SK-N-SH treated with all-trans-retinoic acid at 6 μM for 48 hours (cell line): ENCODE results near the gene ILKAP.

Experiments used
- ATAC-seq: fragments of 200-7000 bp; cut with Tn5 transposase; 3 replicates; pipeline ENCODE4 v1.9.1; 2020; ENCODE audit warnings: mild to moderate bottlenecking, moderate library complexity
- BACH2 ChIP-seq: fragments of 250-450 bp; sonication (Bioruptor Pico); IDR thresholded peaks from 2 replicates; pipeline ENCODE4 v1.9.0; 2021; ENCODE audit warnings: mild to moderate bottlenecking, borderline replicate concordance
- CSDC2 ChIP-seq: fragments of 250-450 bp; sonication (Bioruptor Pico); IDR thresholded peaks from 2 replicates; pipeline ENCODE4 v1.5.0; 2020; ENCODE audit warnings: mild to moderate bottlenecking, moderate library complexity
- ESRRG ChIP-seq: fragments of 250-450 bp; sonication (Bioruptor Pico); IDR thresholded peaks from 2 replicates; pipeline ENCODE4 v1.6.1; 2021; ENCODE audit warnings: mild to moderate bottlenecking
- GLIS3 ChIP-seq: fragments of 250-450 bp; sonication (Bioruptor Pico); IDR thresholded peaks from 2 replicates; pipeline ENCODE4 v1.5.0; 2020; ENCODE audit warnings: mild to moderate bottlenecking, moderate library complexity
- ISL1 ChIP-seq: fragments of 250-450 bp; sonication (Bioruptor Pico); IDR thresholded peaks from 2 replicates; pipeline ENCODE4 v2.1.2; 2022; ENCODE audit warnings: mild to moderate bottlenecking, moderate library complexity
- OSR1 ChIP-seq: fragments of 250-450 bp; sonication (Bioruptor Pico); IDR thresholded peaks from 2 replicates; pipeline ENCODE4 v1.8.0; 2022; ENCODE audit warnings: moderate library complexity, mild to moderate bottlenecking, inconsistent platforms
- PPARA ChIP-seq: fragments of 250-450 bp; sonication (Bioruptor Pico); IDR thresholded peaks from 2 replicates; pipeline ENCODE4 v1.5.0; 2020; ENCODE audit warnings: mild to moderate bottlenecking, borderline replicate concordance
- RARB ChIP-seq: fragments of 250-450 bp; sonication (Bioruptor Pico); IDR thresholded peaks from 2 replicates; pipeline ENCODE4 v1.8.0; 2021; ENCODE audit warnings: mild to moderate bottlenecking, moderate library complexity
- SNAI2 ChIP-seq: fragments of 250-450 bp; sonication (Bioruptor Pico); IDR thresholded peaks from 2 replicates; pipeline ENCODE4 v1.5.0; 2020; ENCODE audit warnings: mild to moderate bottlenecking, moderate library complexity
- TCF4 ChIP-seq: fragments of 250-450 bp; sonication (Bioruptor Pico); IDR thresholded peaks from 2 replicates; pipeline ENCODE4 v1.8.0; 2021; ENCODE audit warnings: mild to moderate bottlenecking, moderate library complexity, borderline replicate concordance
- TOX ChIP-seq: fragments of 250-450 bp; sonication (Bioruptor Pico); IDR thresholded peaks from 2 replicates; pipeline ENCODE4 v1.8.0; 2021; ENCODE audit warnings: mild to moderate bottlenecking, moderate library complexity, borderline replicate concordance
- ZC3H10 ChIP-seq: fragments of 250-450 bp; sonication (Bioruptor Pico); IDR thresholded peaks from 2 replicates; pipeline ENCODE4 v1.5.1; 2021; ENCODE audit warnings: mild to moderate bottlenecking, moderate library complexity
- ZFP3 ChIP-seq: fragments of 250-450 bp; sonication (Bioruptor Pico); IDR thresholded peaks from 2 replicates; pipeline ENCODE4 v1.5.0; 2020; ENCODE audit warnings: mild to moderate bottlenecking, moderate library complexity
- ZFP30 ChIP-seq: fragments of 450-650 bp; formaldehyde crosslinking; IDR thresholded peaks from 2 replicates; pipeline ENCODE4 v1.5.0; 2022; ENCODE audit warnings: mild to moderate bottlenecking, moderate library complexity
- ZNF565 ChIP-seq: fragments of 450-650 bp; formaldehyde crosslinking; conservative IDR thresholded peaks from 2 replicates; pipeline ENCODE4 v1.5.0; 2020; ENCODE audit warnings: low read depth, mild to moderate bottlenecking, moderate library complexity
- TF ChIP-seq, protein P1 (sequence below): fragments of 250-450 bp; sonication (Bioruptor Pico); IDR thresholded peaks from 2 replicates; pipeline ENCODE4 v1.8.0; 2020; ENCODE audit warnings: mild to moderate bottlenecking, moderate library complexity, borderline replicate concordance
- TF ChIP-seq, protein P2 (sequence below): fragments of 250-450 bp; sonication (Bioruptor Pico); IDR thresholded peaks from 2 replicates; pipeline ENCODE4 v1.5.1; 2020; ENCODE audit warnings: low read depth, mild to moderate bottlenecking, moderate library complexity
- TF ChIP-seq, protein P3 (sequence below): fragments of 250-450 bp; sonication (Bioruptor Pico); IDR thresholded peaks from 2 replicates; pipeline ENCODE4 v1.5.1; 2021; ENCODE audit warnings: mild to moderate bottlenecking, moderate library complexity
- TF ChIP-seq, protein P4 (sequence below): fragments of 250-450 bp; sonication (Bioruptor Pico); IDR thresholded peaks from 2 replicates; pipeline ENCODE4 v1.8.0; 2021; ENCODE audit warnings: low read depth, mild to moderate bottlenecking, moderate library complexity, borderline replicate concordance

Gene ILKAP

DNA sequence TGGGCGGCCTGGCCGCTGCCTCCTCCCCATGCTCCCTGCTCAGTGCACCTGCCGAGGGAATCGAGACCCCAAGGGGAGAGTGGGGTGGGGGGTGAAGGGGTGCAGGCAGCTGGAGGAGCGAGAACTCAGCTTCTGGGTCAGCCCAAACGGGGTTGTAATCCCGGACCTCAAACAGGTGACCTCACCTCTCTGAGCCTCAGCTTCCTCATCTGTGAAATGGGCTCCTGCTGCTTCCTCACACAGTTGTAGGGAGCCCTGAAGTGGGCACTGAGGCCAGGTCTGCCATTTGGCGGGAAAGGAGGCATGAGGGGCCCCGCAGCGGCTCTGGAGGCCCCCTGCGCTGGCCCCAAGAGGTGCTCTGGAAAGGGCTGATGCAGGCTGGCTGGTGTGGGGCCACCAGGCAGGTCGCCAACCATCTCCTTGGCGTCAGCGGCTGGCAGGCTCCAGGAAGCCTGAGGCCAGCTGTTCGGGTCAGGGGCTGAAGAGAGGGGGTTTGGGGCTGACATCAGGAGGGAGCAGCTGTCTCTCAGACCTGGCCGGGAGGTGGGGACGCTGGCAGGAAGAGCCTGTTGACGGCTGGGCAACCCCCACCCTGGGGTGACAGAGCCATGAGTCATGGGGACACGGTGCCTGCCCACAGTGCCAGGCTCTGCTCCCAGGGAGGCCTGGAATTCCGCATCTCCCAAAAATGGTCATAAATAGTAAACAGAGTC, 60.1 kb downstream of the ILKAP start:
- TF ChIP-seq ZNF565 (CRISPR knock-in tag) (no peak), TCF4 (CRISPR knock-in tag) (no peak)
- peak; percentile 62 for ATAC-seq

DNA sequence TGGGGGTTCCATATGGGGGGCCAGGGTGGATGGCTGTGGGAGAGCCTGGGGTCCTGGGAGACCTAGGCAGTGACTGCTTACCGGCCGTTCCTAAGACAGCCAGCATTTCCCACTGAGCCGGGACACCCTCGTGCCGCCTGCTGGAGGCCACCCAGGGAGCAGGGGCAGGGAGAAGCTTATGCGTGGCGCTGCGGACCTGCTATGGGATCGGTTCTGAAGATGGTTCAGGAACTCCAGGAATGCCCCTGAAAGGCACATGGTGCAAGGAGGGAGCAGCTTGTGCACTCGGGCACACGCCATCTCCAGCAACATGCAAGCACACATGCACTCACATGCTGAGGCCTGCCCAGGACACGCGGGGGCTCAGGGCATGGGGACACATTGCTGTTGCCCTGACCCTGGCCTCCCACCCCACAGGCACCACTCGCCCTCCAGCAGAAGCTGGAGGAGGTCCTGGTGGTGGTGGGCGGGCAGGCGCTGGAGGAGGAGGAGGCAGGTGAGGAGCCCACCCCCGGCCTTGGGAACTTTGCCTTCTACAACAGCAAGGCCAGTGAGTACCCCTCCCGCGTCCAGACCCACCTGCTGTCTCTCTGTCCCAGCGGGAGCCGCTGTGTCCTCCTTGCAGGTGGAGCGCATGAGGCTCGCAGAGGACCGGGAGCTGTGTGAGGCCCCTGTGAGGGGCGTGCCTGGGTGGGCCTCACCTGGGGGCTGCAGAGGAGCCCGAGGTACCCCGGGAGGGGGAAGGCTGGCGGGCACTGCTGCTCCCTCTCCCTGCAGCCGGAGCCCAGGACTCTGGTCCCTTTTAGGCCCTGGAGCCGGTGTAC, 60.9 kb downstream of the ILKAP start:
- ATAC-seq: no peak
- TF ChIP-seq OSR1 (CRISPR knock-in tag) (no peak), PPARA (CRISPR knock-in tag) (no peak), ZFP30 (no peak), SNAI2 (CRISPR knock-in tag) (no peak), CSDC2 (no peak), ZC3H10 (CRISPR knock-in tag) (no peak), RARB (CRISPR knock-in tag) (no peak), TOX (no peak), ZNF565 (CRISPR knock-in tag) (no peak), ESRRG (CRISPR knock-in tag) (no peak), GLIS3 (CRISPR knock-in tag) (no peak), BACH2 (CRISPR knock-in tag) (no peak), TCF4 (CRISPR knock-in tag) (no peak)
- TF ChIP-seq, protein P1, sequence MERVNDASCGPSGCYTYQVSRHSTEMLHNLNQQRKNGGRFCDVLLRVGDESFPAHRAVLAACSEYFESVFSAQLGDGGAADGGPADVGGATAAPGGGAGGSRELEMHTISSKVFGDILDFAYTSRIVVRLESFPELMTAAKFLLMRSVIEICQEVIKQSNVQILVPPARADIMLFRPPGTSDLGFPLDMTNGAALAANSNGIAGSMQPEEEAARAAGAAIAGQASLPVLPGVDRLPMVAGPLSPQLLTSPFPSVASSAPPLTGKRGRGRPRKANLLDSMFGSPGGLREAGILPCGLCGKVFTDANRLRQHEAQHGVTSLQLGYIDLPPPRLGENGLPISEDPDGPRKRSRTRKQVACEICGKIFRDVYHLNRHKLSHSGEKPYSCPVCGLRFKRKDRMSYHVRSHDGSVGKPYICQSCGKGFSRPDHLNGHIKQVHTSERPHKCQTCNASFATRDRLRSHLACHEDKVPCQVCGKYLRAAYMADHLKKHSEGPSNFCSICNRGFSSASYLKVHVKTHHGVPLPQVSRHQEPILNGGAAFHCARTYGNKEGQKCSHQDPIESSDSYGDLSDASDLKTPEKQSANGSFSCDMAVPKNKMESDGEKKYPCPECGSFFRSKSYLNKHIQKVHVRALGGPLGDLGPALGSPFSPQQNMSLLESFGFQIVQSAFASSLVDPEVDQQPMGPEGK: no peak
- TF ChIP-seq, protein P2, sequence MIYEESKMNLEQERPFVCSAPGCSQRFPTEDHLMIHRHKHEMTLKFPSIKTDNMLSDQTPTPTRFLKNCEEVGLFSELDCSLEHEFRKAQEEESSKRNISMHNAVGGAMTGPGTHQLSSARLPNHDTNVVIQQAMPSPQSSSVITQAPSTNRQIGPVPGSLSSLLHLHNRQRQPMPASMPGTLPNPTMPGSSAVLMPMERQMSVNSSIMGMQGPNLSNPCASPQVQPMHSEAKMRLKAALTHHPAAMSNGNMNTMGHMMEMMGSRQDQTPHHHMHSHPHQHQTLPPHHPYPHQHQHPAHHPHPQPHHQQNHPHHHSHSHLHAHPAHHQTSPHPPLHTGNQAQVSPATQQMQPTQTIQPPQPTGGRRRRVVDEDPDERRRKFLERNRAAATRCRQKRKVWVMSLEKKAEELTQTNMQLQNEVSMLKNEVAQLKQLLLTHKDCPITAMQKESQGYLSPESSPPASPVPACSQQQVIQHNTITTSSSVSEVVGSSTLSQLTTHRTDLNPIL (CRISPR knock-in tag): no peak
- TF ChIP-seq, protein P3, sequence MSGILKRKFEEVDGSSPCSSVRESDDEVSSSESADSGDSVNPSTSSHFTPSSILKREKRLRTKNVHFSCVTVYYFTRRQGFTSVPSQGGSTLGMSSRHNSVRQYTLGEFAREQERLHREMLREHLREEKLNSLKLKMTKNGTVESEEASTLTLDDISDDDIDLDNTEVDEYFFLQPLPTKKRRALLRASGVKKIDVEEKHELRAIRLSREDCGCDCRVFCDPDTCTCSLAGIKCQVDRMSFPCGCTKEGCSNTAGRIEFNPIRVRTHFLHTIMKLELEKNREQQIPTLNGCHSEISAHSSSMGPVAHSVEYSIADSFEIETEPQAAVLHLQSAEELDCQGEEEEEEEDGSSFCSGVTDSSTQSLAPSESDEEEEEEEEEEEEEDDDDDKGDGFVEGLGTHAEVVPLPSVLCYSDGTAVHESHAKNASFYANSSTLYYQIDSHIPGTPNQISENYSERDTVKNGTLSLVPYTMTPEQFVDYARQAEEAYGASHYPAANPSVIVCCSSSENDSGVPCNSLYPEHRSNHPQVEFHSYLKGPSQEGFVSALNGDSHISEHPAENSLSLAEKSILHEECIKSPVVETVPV (CRISPR knock-in tag): no peak
- TF ChIP-seq, protein P4, sequence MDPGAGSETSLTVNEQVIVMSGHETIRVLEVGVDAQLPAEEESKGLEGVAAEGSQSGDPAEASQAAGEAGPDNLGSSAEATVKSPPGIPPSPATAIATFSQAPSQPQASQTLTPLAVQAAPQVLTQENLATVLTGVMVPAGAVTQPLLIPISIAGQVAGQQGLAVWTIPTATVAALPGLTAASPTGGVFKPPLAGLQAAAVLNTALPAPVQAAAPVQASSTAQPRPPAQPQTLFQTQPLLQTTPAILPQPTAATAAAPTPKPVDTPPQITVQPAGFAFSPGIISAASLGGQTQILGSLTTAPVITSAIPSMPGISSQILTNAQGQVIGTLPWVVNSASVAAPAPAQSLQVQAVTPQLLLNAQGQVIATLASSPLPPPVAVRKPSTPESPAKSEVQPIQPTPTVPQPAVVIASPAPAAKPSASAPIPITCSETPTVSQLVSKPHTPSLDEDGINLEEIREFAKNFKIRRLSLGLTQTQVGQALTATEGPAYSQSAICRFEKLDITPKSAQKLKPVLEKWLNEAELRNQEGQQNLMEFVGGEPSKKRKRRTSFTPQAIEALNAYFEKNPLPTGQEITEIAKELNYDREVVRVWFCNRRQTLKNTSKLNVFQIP (CRISPR knock-in tag): no peak

DNA sequence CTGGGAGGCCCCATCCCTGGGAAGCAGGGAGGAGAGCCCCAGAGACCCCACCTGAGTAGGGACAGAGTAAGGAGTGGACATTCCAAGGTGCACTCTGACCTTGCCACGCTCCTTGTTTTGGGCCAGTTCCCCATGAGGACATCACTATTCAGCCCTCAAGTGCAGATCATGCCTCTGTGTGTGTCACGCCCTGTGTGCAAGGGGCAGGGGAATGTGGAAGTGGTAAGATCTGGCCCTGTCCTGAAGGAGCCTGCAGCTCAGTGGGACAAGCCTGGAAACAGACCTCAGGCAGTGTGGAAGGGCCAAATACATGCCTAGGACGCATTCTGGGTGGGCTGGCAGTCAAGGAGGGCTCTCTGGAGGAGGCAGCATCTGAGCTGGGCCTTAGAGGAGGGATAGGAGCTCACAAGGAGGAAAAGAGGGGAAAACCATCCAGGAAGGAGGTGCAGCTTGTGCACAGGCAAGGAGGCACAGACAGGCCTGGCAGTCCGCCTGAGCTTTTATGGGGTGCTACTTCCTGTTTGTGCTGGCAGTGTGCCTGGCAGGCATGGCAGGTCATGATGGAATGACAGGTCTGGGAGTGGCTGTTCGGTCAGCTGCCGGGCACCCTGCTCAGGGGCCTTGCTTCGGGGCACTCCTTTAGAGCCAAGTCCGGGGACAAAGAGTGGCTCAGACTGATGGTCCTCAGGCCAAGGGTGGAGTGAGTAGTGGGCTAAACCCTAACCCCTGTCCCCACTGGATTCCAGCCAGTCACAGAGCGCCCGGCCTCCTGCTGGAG, 61.8 kb downstream of the ILKAP start:
- ATAC-seq: no peak
- TF ChIP-seq ZFP3 (CRISPR knock-in tag) (peak; percentile 100), GLIS3 (CRISPR knock-in tag) (no peak), ZFP30 (no peak)

DNA sequence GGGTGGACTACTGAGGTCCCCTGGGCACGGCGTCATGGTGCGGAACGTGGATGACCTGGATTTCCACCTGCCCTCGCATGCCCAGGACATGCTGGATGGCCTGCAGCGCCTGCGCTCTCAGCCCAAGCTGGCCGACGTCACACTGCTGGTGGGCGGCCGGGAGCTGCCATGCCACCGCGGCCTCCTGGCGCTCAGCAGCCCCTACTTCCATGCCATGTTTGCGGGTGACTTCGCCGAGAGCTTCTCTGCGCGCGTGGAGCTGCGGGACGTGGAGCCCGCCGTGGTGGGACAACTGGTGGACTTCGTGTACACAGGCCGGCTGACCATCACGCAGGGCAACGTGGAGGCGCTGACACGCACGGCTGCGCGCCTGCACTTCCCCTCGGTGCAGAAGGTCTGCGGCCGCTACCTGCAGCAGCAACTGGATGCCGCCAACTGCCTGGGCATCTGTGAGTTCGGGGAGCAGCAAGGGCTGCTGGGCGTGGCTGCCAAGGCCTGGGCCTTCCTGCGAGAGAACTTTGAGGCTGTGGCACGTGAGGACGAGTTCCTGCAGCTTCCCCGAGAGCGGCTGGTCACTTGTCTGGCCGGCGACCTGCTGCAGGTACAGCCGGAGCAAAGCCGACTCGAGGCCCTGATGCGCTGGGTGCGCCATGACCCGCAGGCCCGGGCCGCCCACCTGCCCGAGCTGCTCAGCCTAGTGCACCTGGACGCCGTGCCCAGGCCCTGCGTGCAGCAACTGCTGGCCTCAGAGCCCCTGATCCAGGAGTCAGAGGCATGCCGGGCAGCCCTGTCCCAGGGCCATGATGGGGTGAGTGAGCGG, 62.6 kb downstream of the ILKAP start:
- no peak for TF ChIP-seq ISL1 (CRISPR knock-in tag)
- TF ChIP-seq, protein P3 (CRISPR knock-in tag): no peak
- TF ChIP-seq TCF4 (CRISPR knock-in tag): no peak
- TF ChIP-seq SNAI2 (CRISPR knock-in tag): no peak
- no peak for ATAC-seq
